HG02938 (cell line): ENCODE results near the gene AMDHD2.

Source experiments
- ATAC-seq: cut with Tn5 transposase; IDR thresholded peaks from one replicate; pipeline ENCODE4 v1.9.1; 2021; ENCODE audit warnings: mild to moderate bottlenecking, moderate library complexity; ENCODE audit not compliant: unreplicated experiment

AMDHD2 gene

GRCh38 chr16:2482708-2483534 lies 37.2 kb upstream of the AMDHD2 start:
- ATAC-seq = no peak

- ATAC-seq = no peak
Measured at GRCh38 chr16:2483939-2484897, 36.0 kb upstream of the AMDHD2 start.

GRCh38 chr16:2484898-2485508 lies 35.2 kb upstream of the AMDHD2 start:
- ATAC-seq = no peak

- ATAC-seq = no peak
Measured at GRCh38 chr16:2485811-2486507, 34.2 kb upstream of the AMDHD2 start.

GRCh38 chr16:2486645-2487516 lies 33.3 kb upstream of the AMDHD2 start:
- ATAC-seq = no peak

- no peak for ATAC-seq
Measured at GRCh38 chr16:2487517-2487842, 32.7 kb upstream of the AMDHD2 start.

GRCh38 chr16:2487903-2488531 lies 32.2 kb upstream of the AMDHD2 start:
- ATAC-seq = no peak

- no peak for ATAC-seq
Measured at GRCh38 chr16:2489581-2489980, 30.6 kb upstream of the AMDHD2 start.

- no peak for ATAC-seq
Measured at GRCh38 chr16:2490190-2491105, 29.7 kb upstream of the AMDHD2 start.

- no peak for ATAC-seq
Measured at GRCh38 chr16:2492292-2492691, 27.9 kb upstream of the AMDHD2 start.

GRCh38 chr16:2493605-2494004 lies 26.6 kb upstream of the AMDHD2 start:
- no peak for ATAC-seq

- ATAC-seq = no peak
Measured at GRCh38 chr16:2494616-2495015, 25.6 kb upstream of the AMDHD2 start.

GRCh38 chr16:2495041-2495440 lies 25.1 kb upstream of the AMDHD2 start:
- ATAC-seq = no peak

- ATAC-seq = no peak
Measured at GRCh38 chr16:2496223-2497115, 23.7 kb upstream of the AMDHD2 start.

- ATAC-seq = no peak
Measured at GRCh38 chr16:2497116-2497630, 23.0 kb upstream of the AMDHD2 start.

- ATAC-seq = no peak
Measured at GRCh38 chr16:2497695-2498484, 22.3 kb upstream of the AMDHD2 start.
